SH-SY5Y (cell line): ENCODE measurements around the gene TMTC4.

Source experiments
- GATA2 ChIP-seq: IDR thresholded peaks from 2 replicates; pipeline ENCODE4 v1.6.1; 2011; ENCODE audit warnings: mild to moderate bottlenecking, low read depth, low read length
- GATA3 ChIP-seq: IDR thresholded peaks from 2 replicates; pipeline ENCODE4 v1.6.1; 2011; ENCODE audit warnings: low read depth, mild to moderate bottlenecking, low read length, moderate library complexity

Gene TMTC4

GRCh38 chr13:100674572-100674871 is at the start of gene TMTC4:
Gene TMTC4 (minus strand): TSS chr13:100674795. CDS start chr13:100670362, 4,433 bp downstream.
- TF ChIP-seq GATA2: no peak
- TF ChIP-seq GATA3: no peak

- TF ChIP-seq GATA2 (no peak), GATA3 (no peak)
Observed at GRCh38 chr13:100722517-100722916, 47.9 kb upstream of the TMTC4 start.

GRCh38 chr13:100721885-100722512 is 47.4 kb upstream of the TMTC4 start:
- TF ChIP-seq GATA3: no peak

GRCh38 chr13:100715604-100716003 is 41.0 kb upstream of the TMTC4 start:
- TF ChIP-seq GATA2 (no peak), GATA3 (no peak)

GRCh38 chr13:100714478-100714877 is 39.9 kb upstream of the TMTC4 start:
- TF ChIP-seq GATA3 (no peak), GATA2 (no peak)

GRCh38 chr13:100710176-100710575 is 35.6 kb upstream of the TMTC4 start:
- TF ChIP-seq GATA3: no peak
- TF ChIP-seq GATA2: no peak

- TF ChIP-seq GATA3 (no peak), GATA2 (no peak)
Observed at GRCh38 chr13:100707818-100708740, 33.5 kb upstream of the TMTC4 start.

GRCh38 chr13:100695509-100695773 is 20.8 kb upstream of the TMTC4 start:
- no peak for TF ChIP-seq GATA3
- TF ChIP-seq GATA2: no peak

- TF ChIP-seq GATA3 (no peak), GATA2 (no peak)
Observed at GRCh38 chr13:100694722-100695508, 20.3 kb upstream of the TMTC4 start.

- no peak for TF ChIP-seq GATA3
- no peak for TF ChIP-seq GATA2
Observed at GRCh38 chr13:100689191-100689590, 14.6 kb upstream of the TMTC4 start.

GRCh38 chr13:100680131-100680530 is 5.5 kb upstream of the TMTC4 start:
- no peak for TF ChIP-seq GATA3
- no peak for TF ChIP-seq GATA2

GRCh38 chr13:100675661-100676129 is 1.1 kb upstream of the TMTC4 start:
- TF ChIP-seq GATA2 (no peak), GATA3 (no peak)

GRCh38 chr13:100674872-100675660 is 471 bp upstream of the TMTC4 start:
- TF ChIP-seq GATA2: no peak
- TF ChIP-seq GATA3: no peak

GRCh38 chr13:100673713-100674571 is 653 bp downstream of the TMTC4 start:
- TF ChIP-seq GATA3 (no peak), GATA2 (no peak)
